OCI-LY7 (cell line): ENCODE results near the gene UBA52.

Experiments
- CTCF ChIP-seq: fragments of 200-600 bp; sonication (generic); conservative IDR thresholded peaks from 2 replicates; pipeline ENCODE4 v1.5.1; 2014; ENCODE audit warnings: mild to moderate bottlenecking, antibody characterized with exemption, low read length, moderate library complexity, mixed read lengths
- EZH2phosphoT487 ChIP-seq: fragments of 200-600 bp; sonication (generic); IDR thresholded peaks from 2 replicates; pipeline ENCODE4 v1.6.1; 2018; ENCODE audit warnings: low read depth, borderline replicate concordance, mild to moderate bottlenecking, mixed run types, antibody characterized with exemption, low read length, moderate library complexity, mixed read lengths

GRCh38 chr19:18589380-18590272 is 18.0 kb downstream of the UBA52 start:
- TF ChIP-seq CTCF, result no peak
- TF ChIP-seq EZH2phosphoT487, result no peak
